ENCODE results near the gene MAPK12. TPM values are rescaled to one million over a fixed set of nuclear protein-coding genes. Genes with fewer than 3 reads are reported as not detected.
"Not testable (repeated sequence)": the region's sequence is repeated elsewhere in the genome, so short reads cannot be mapped to it uniquely, and the experiment has no call there.

Gene MAPK12
- total and polyA plus RNA-seq, 10 donors = 3.9 to 11.6 (median 7.9) TPM

DNA sequence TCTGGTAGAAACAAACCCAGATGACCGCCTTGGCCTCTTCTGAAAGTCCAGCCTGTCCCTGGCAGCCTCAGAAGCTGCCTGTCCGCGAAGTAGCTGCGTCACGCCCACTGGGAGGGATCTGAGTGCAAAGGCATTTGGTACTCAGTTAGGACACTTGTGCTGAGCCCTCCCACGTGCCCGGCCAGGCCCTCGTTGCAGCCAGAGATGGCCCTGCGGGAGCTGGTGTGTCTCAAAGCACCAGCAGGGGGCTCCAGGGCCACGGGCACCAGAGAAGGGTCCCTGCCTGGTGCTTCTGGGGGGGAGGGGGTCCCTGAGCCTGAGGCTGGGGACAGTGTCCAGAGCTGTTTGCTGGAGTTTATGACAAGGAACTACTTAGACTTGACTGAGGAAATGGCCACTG is 54.9 kb downstream of the MAPK12 start:
- Histone ChIP-seq H3K27me3 (replicated peaks in 1 of 7) (no peaks in the 10 kb centered on the region), H3K4me3 (no peak overlapping the region), H3K36me3 (peaks cover 3 to 88% (median 44%) of the 10 kb centered on the region in 6 donors), H3K27ac (peak overlapping the region in 4 of 8 donors; percentile 21 to 64 (median 58)), H3K9me3 (no peaks in the 10 kb centered on the region), H3K4me1 (peaks cover 9 to 92% (median 54%) of the 10 kb centered on the region in 6 donors)
- intact Hi-C loops (cut with DNase I; ENCODE audit: low total_unique reads) = loop anchor here (5.0 kb wide), 1 partner anchor 54 kb away; no protein-coding TSS in a partner anchor
- peak; percentile 40 to 64 (median 57) for TF ChIP-seq POLR2AphosphoS5 (IDR thresholded peaks at IDR 0.05)
- TF ChIP-seq, protein P1, sequence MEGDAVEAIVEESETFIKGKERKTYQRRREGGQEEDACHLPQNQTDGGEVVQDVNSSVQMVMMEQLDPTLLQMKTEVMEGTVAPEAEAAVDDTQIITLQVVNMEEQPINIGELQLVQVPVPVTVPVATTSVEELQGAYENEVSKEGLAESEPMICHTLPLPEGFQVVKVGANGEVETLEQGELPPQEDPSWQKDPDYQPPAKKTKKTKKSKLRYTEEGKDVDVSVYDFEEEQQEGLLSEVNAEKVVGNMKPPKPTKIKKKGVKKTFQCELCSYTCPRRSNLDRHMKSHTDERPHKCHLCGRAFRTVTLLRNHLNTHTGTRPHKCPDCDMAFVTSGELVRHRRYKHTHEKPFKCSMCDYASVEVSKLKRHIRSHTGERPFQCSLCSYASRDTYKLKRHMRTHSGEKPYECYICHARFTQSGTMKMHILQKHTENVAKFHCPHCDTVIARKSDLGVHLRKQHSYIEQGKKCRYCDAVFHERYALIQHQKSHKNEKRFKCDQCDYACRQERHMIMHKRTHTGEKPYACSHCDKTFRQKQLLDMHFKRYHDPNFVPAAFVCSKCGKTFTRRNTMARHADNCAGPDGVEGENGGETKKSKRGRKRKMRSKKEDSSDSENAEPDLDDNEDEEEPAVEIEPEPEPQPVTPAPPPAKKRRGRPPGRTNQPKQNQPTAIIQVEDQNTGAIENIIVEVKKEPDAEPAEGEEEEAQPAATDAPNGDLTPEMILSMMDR (IDR thresholded peaks at IDR 0.05 in 8 of 11, conservative IDR thresholded peaks at IDR 0.05 in 3 of 11) = peak in 10 of 11 experiments; percentile 21 to 67 (median 46)
- TF ChIP-seq POLR2A (IDR thresholded peaks at IDR 0.05) = no peak
- DNase-seq = peak; percentile 83
- WGBS, 5 donors = 50 to 61% (median 60%) methylated on average over 10 of the region's 10 CpGs

DNA sequence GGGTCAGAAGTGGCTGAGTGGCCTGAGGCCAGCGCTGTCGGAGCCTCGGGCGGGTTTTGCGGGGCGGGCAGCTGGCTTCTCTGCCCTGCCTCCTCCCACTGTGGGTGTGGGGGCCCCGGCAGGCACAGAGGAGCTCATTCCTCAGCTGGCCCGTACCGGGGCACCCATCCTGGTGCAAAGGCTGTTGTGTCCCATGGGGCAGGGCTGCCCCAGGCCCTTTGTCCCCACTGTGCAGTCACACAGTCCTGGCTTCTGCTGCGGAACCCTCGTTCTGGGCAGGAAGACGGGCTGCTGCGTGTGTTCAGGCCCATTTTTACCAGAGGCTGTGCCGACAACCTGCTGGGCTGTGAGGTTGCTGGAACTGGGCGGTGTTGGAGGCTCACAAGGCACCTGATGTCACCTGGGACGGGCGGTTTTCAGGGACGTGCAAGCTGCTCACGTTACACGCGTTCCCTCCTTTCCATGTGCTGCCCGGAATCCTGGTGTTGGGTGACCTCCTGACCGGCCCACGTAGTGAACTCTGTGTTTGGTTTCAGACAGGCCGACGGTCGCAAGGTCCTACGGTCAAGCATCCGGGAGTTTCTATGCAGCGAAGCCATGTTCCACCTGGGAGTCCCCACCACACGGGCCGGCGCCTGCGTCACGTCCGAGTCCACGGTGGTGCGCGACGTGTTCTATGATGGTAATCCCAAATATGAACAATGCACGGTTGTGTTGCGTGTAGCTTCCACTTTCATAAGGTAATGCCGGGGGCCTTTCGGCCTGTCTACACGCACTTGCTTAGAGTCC is 55.5 kb downstream of the MAPK12 start:
- 83 to 94% (median 92%) methylated on average over 29 to 45 of the region's 45 CpGs for WGBS, 5 donors
- no peak for TF ChIP-seq POLR2AphosphoS5 (IDR thresholded peaks at IDR 0.05)
- TF ChIP-seq, protein P1 (IDR thresholded peaks at IDR 0.05 in 8 of 11, conservative IDR thresholded peaks at IDR 0.05 in 3 of 11) = no peak
- TF ChIP-seq POLR2A (IDR thresholded peaks at IDR 0.05) = no peak
- intact Hi-C loops (cut with DNase I; ENCODE audit: low total_unique reads) = loop anchor here (5.0 kb wide), 1 partner anchor 54 kb away; no protein-coding TSS in a partner anchor
- Histone ChIP-seq H3K4me3 (no peak overlapping the region), H3K36me3 (peaks cover 3 to 82% (median 39%) of the 10 kb centered on the region in 6 donors), H3K9me3 (no peaks in the 10 kb centered on the region), H3K27ac (peak overlapping the region in 4 of 8 donors; percentile 21 to 64 (median 58)), H3K27me3 (replicated peaks in 1 of 7) (no peaks in the 10 kb centered on the region), H3K4me1 (peaks cover 9 to 96% (median 57%) of the 10 kb centered on the region in 6 donors)
- no peak for DNase-seq

DNA sequence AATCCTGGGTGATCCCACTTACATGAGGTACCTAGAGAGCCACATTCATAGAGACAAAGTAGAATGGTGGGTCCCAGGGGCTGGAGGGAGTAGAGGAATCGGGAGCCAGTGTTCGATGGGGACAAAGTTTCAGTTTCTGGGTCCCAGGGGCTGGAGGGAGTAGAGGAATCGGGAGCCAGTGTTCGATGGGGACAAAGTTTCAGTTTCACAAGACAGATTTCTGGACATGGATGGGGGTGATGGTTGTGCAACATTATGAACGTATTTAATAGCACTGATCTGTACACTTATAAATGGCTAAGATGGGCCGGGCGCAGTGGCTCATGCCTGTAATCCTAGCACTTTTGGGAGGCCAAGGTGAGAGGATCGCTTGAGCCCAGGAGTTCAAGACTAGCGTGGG is 56.5 kb downstream of the MAPK12 start:
- H3K9me3 ChIP-seq; H3K27me3 ChIP-seq (replicated peaks in 1 of 7); DNase-seq: not testable (repeated sequence)
- peaks cover 3 to 72% (median 30%) of the 10 kb centered on the region in 6 donors for H3K36me3 ChIP-seq
- intact Hi-C loops (cut with DNase I; ENCODE audit: low total_unique reads) = loop anchor here (5.0 kb wide), 1 partner anchor 53 kb away; no protein-coding TSS in a partner anchor
- 81 to 89% (median 83%) methylated on average over 9 of the region's 9 CpGs for WGBS, 5 donors
- peak overlapping the region in 3 of 8 donors; percentile 11 to 64 (median 55) for H3K27ac ChIP-seq
- peaks cover 9 to 92% (median 55%) of the 10 kb centered on the region in 6 donors for H3K4me1 ChIP-seq
- peak overlapping the region in 1 of 8 donors; percentile 29 for H3K4me3 ChIP-seq

DNA sequence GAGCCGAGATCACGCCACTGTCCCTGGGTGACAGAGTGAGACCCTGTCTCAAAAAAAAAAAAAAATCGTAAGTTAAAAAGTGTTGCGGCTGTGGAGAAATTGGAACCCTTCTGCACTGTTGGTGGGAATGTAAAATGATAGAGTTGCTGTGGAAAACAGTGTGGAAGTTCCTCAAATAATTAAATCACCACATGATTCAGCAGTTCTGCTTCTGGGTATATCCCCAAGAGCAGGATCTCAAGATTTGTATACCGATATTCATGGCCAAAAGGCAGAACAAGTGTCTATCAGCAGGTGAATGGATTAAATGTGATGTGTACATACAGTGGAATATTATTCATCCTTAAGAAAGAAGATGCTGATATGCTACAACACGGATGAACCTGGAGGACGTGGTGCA is 56.9 kb downstream of the MAPK12 start:
- Histone ChIP-seq H3K4me3 (peak overlapping the region in 1 of 8 donors; percentile 29), H3K4me1 (peaks cover 14 to 92% (median 55%) of the 10 kb centered on the region in 6 donors), H3K9me3 (no peaks in the 10 kb centered on the region), H3K36me3 (peaks cover 3 to 68% (median 30%) of the 10 kb centered on the region in 6 donors), H3K27ac (peak overlapping the region in 3 of 8 donors; percentile 11 to 64 (median 55)), H3K27me3 (replicated peaks in 1 of 7) (no peaks in the 10 kb centered on the region)
- intact Hi-C loops (cut with DNase I; ENCODE audit: low total_unique reads) = no loop called here
- WGBS, 5 donors = 77 to 93% (median 83%) methylated on average over 7 of the region's 7 CpGs
- TF ChIP-seq, protein P1 (IDR thresholded peaks at IDR 0.05 in 8 of 11, conservative IDR thresholded peaks at IDR 0.05 in 3 of 11) = no peak
- no peak for TF ChIP-seq POLR2A (IDR thresholded peaks at IDR 0.05)
- no peak for TF ChIP-seq POLR2AphosphoS5 (IDR thresholded peaks at IDR 0.05)
- DNase-seq = no peak
